Stimulated activated CD8-positive, alpha-beta memory T cell treated with anti-CD3 and anti-CD28 coated beads, Interleukin-12 subunit alpha, Interleukin-12 subunit beta, amount 100 ng/mL, for 24 hours (primary cell): ENCODE measurements around the gene ADGRV1.
"Not testable (repeated sequence)": the region's sequence is repeated elsewhere in the genome, so short reads cannot be mapped to it uniquely, and the experiment has no call there.

Experiments used
- DNase-seq: peaks from one replicate; pipeline ENCODE4 v3.0.0-alpha.2; 2020; ENCODE audit errors: extremely low read depth

The ADGRV1 gene

GRCh38 chr5:90718387-90718786, 159.8 kb downstream of the ADGRV1 start:
- no peak for DNase-seq

GRCh38 chr5:90739567-90739966, 181.0 kb downstream of the ADGRV1 start:
- no peak for DNase-seq

- DNase-seq, result no peak
Observed at GRCh38 chr5:90740244-90740799, 181.7 kb downstream of the ADGRV1 start.

- DNase-seq, result no peak
Observed at GRCh38 chr5:90741022-90741564, 182.5 kb downstream of the ADGRV1 start.

- DNase-seq, result no peak
Observed at GRCh38 chr5:90746119-90746518, 187.5 kb downstream of the ADGRV1 start.

- no peak for DNase-seq
Observed at GRCh38 chr5:90747175-90747574, 188.6 kb downstream of the ADGRV1 start.

GRCh38 chr5:90747693-90748092, 189.1 kb downstream of the ADGRV1 start:
- DNase-seq, result no peak

- DNase-seq, result no peak
Observed at GRCh38 chr5:90759119-90759518, 200.5 kb downstream of the ADGRV1 start.

- DNase-seq, result no peak
Observed at GRCh38 chr5:90767710-90768109, 209.1 kb downstream of the ADGRV1 start.

- not testable (repeated sequence) for DNase-seq
Observed at GRCh38 chr5:90770006-90770541, 211.5 kb downstream of the ADGRV1 start.

GRCh38 chr5:90777959-90778358, 219.4 kb downstream of the ADGRV1 start:
- no peak for DNase-seq

- DNase-seq, result peak; percentile 9
Observed at GRCh38 chr5:90783460-90784333, 225.1 kb downstream of the ADGRV1 start.

- no peak for DNase-seq
Observed at GRCh38 chr5:90786756-90787155, 228.2 kb downstream of the ADGRV1 start.

- DNase-seq, result no peak
Observed at GRCh38 chr5:90792725-90793124, 234.1 kb downstream of the ADGRV1 start.

GRCh38 chr5:90793183-90793582, 234.6 kb downstream of the ADGRV1 start:
- DNase-seq, result no peak

GRCh38 chr5:90796919-90797318, 238.3 kb downstream of the ADGRV1 start:
- DNase-seq, result not testable (repeated sequence)

GRCh38 chr5:90800082-90800481, 241.5 kb downstream of the ADGRV1 start:
- DNase-seq, result not testable (repeated sequence)

GRCh38 chr5:90800515-90800914, 241.9 kb downstream of the ADGRV1 start:
- not testable (repeated sequence) for DNase-seq

GRCh38 chr5:90802474-90803317, 244.1 kb downstream of the ADGRV1 start:
- no peak for DNase-seq

- DNase-seq, result no peak
Observed at GRCh38 chr5:90803381-90803780, 244.8 kb downstream of the ADGRV1 start.

- DNase-seq, result no peak
Observed at GRCh38 chr5:90803876-90804275, 245.3 kb downstream of the ADGRV1 start.

- DNase-seq, result no peak
Observed at GRCh38 chr5:90807496-90807895, 248.9 kb downstream of the ADGRV1 start.
